ENCODE results near the gene SPRYD3.

GRCh38 chr12:53096089-53096741, 17.0 kb upstream of the SPRYD3 start:
- TF ChIP-seq POLR2AphosphoS5 (IDR thresholded peaks at IDR 0.05) (peak; percentile 67 to 83), POLR2A (IDR thresholded peaks at IDR 0.05; ENCODE audit: low read depth) (no peak)

All from esophagus muscularis mucosa (tissue), 2 donors.